H1 (cell line): Measurements from ENCODE around the gene NELFCD.

Experiments
- ATF3 ChIP-seq: IDR thresholded peaks from 2 replicates; pipeline ENCODE4 v1.6.1; 2011; ENCODE audit warnings: low read depth, mild to moderate bottlenecking, low read length; ENCODE audit not compliant: insufficient read depth
- CTCF ChIP-seq, 3 experiments: IDR thresholded peaks; 1 replicate in 2 of 3; 2 replicates in 1 of 3; pipeline versions ENCODE4 v1.5.1 to v1.6.1; 2011; ENCODE audit warnings: low read length in 3 of 3, mild to moderate bottlenecking in 3 of 3, inconsistent platforms in 2 of 3, low read depth in 1 of 3, moderate library complexity in 1 of 3; ENCODE audit not compliant: insufficient read depth in 1 of 3; ENCODE audit errors: control extremely low read depth in 1 of 3
- EZH2 ChIP-seq: fragments of 200-600 bp; sonication (generic); IDR thresholded peaks from 2 replicates; pipeline ENCODE4 v1.7.1; 2012; ENCODE audit warnings: low read depth, mild to moderate bottlenecking, moderate library complexity, low read length, inconsistent platforms; ENCODE audit not compliant: severe bottlenecking
- GABPA ChIP-seq: IDR thresholded peaks from 2 replicates; pipeline ENCODE4 v1.6.1; 2011; ENCODE audit warnings: mild to moderate bottlenecking, low read length, moderate library complexity, borderline replicate concordance; ENCODE audit not compliant: insufficient read depth
- GTF2F1 ChIP-seq: IDR thresholded peaks from 2 replicates; pipeline ENCODE4 v1.6.1; 2012; ENCODE audit warnings: low read depth, low read length, improper control_type of control experiment, borderline replicate concordance
- JUN ChIP-seq: IDR thresholded peaks from 2 replicates; pipeline ENCODE4 v1.6.1; 2011; ENCODE audit warnings: low read depth, mild to moderate bottlenecking, improper control_type of control experiment, low read length
- KDM5A ChIP-seq: fragments of 200-600 bp; IDR thresholded peaks from 2 replicates; pipeline ENCODE4 v1.7.1; 2012; ENCODE audit warnings: mild to moderate bottlenecking, low read length, inconsistent platforms, mixed read lengths
- POLR2A ChIP-seq, 2 experiments: IDR thresholded peaks; 1 replicate in 1 of 2; 2 replicates in 1 of 2; pipeline ENCODE4 v1.6.1; 2011; ENCODE audit warnings: low read depth in 2 of 2, low read length in 2 of 2, mild to moderate bottlenecking in 2 of 2; ENCODE audit errors: control extremely low read depth in 1 of 2
- USF2 ChIP-seq: IDR thresholded peaks from 2 replicates; pipeline ENCODE4 v1.6.1; 2011; ENCODE audit warnings: low read length, improper control_type of control experiment

GRCh38 chr20:58984691-58985090 lies 3.6 kb downstream of the NELFCD start:
- no peak for TF ChIP-seq KDM5A
- no peak for TF ChIP-seq GABPA
- no peak for TF ChIP-seq EZH2
- TF ChIP-seq CTCF (IDR thresholded peaks at IDR 0.05; ENCODE audit: control extremely low read depth in 1 of 3, insufficient read depth in 1 of 3, low read depth in 1 of 3, low read length in 3 of 3) = no peak
- no peak for TF ChIP-seq GTF2F1
- no peak for TF ChIP-seq POLR2A (IDR thresholded peaks at IDR 0.05; ENCODE audit: control extremely low read depth in 1 of 2, low read depth in 2 of 2, low read length in 2 of 2)
- no peak for TF ChIP-seq JUN
- no peak for TF ChIP-seq ATF3
- no peak for TF ChIP-seq USF2
